HG03097 (cell line): ENCODE results near the gene EBF3.

Source experiments
- ATAC-seq: cut with Tn5 transposase; IDR thresholded peaks from one replicate; pipeline ENCODE4 v1.9.1; 2021; ENCODE audit not compliant: unreplicated experiment, low FRiP score

The EBF3 gene

DNA sequence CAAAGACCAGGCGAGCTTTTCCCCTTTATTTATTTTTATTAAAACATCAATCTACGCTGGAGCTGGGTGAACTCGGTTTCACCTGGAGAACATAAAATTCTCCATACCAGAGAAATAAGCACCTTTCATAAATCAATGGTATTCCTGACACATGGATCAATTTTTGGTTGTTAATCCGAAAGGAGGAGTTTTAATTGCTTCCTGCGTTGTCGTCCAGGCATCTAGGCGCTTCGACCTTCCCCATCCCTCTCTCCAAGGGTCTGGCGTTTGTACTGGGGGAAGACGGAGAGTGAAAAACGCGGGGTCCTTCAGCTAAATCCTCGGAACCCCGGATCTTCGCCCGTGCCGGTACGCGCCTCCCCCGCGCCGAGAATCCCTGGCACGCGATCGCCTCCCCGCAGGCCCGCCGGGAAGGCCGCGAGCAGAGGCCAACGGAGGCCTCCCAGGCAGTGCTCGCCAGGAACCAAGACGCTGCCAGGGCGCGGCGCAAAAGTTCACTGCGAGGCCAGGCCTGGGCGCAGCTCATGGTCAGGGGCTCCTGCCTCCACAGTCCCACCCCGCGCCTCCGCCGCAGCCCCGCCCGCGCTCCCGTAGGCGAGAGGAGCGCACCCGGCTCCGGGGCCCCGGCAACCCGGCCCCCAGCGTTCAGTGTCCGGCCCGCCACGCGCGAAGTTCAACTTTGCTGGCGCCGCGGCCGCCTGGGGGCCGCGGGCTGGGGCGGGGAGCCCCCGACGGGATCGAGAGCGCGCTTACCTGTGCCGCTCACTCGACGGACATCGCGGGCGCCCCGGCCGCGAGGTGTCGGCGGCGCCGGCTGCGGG, 8.3 kb upstream of the EBF3 start:
- ATAC-seq, result no peak

DNA sequence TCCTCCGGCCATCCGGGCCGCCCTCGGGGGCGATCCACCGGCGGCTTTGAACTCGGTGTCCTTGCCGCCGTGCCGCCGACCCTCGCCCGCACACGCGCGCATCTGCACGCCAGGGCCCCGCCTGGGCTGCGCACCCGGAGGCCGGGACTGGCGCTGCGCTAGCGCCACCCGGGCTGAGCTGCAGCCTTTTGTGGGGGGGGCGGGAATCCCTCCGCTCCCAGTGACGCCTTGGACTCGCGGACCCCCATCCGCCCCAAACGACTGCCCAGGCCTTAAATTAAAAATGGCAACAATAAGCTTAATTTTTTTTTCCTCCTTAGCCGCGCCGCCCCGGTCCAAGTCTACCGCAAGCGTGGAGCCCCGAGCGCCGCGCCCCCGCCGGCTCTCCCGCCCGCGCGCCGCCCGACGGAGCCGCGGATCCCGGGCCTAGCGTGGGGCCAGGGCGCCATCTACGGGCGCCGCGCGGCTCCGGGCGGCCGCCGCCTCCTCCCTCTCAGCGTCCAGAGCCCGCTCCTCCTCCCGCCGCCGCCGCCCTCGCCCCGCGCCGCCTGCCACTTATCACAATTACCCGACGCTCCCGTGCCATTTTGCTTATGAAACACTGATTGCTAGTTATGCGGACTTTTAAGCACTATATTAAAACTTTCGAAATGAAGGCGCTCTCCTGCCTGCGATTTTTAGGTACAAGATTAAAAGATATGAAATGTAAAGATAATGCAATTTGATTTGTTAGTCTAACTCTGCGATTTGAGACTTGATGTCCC, 7.5 kb upstream of the EBF3 start:
- ATAC-seq, result no peak

DNA sequence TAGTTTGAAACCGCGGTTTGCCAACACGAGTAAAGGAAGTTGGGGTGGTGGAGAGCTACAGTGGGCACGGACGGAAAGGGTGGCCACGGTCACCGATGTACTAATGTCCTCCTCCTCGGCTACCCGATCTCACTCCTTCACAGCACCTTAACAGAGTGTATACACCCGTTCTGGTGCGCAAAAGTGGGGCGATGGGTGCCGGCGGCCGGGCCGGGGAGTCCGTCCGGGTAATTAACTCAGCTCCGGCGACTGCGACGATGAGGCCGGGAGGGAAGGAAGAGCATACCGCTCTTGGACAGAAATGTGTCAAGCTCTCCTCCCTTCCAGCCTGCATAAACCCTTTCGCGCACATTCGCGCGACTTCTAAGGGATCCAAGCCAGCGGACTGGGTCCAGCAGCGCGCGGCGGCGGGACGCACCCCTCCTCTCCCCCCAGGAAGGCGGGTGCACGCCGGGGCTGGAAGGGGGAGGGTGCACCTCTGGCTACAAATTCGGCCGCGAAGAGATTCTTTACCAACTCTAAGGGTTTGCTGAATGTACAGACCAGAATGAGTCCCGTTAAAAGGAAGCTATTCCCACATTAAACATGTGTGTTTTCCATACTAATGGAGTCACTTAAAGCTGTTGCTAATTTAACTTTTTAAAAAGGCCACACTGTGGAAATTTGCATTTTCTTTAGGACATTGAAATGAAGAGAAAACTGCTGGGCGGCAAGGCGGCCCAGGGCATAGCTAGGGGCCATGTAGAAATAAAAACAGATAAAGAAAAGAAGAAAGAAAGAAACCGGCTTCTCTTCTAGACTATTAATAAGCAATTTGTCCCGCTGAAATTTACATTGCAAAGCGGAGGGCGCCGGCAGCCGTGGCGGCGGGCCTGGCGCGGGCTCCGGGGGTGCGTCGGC, 6.6 kb upstream of the EBF3 start:
- ATAC-seq, result no peak

DNA sequence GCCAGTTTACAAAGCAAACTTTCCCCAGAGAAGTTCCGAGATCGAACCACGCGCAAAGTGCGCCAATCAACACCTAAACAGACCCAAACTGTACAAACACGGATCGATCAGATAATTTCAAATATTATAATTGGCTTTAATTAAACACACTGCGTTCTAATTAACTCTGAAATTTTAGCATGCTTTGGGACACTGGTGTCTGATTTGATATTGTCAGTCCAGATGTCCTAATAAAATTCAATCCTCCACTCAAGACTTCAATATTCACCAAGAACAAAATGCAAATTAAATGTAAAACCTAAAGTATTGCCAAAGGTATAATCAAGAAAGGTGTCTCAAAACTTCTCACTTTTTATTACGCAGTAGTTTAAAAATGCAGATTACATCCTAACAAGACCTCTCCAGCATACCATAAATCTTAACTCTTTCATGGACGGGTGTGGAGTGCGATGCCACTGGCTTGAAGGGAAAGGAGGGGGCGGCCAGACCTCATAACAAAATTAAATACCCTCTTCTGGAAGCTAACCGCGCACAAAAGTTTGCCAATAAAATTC, 5.9 kb upstream of the EBF3 start:
- no peak for ATAC-seq

DNA sequence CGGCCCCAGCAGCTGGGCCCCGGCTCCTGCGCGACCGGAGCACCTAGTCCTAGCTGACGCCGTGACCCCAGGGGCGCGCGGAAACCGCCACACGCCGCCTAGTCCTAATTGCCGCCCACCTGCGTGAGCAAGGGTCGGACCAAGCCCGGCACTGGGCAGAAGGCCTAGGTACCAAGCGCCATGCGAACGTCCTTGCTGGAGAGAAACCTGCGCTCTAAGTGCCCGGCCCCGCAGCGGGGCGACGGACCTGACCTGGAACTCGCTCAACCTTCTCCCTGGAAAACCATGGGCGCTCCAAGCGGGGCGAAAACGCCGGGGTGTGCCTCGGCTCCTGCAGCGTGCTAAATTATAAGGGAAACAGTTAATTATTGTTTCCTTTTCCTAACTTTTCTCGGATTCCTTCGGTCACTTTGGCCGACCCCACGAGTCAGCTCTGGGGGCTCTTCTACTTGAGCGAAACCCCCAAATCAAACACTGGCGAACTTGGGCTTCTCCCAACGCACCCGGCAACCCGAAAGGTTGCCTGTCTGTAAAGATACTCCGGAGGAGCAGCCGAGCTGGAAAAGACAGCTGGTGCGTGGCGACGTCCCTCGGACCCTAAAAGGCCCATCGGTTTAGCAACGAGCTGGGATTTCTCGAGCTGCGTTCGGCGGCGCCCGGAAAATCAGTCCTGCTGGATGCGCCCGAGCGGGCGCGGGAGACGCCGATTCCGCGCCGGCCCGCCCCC, 5.3 kb upstream of the EBF3 start:
- no peak for ATAC-seq

DNA sequence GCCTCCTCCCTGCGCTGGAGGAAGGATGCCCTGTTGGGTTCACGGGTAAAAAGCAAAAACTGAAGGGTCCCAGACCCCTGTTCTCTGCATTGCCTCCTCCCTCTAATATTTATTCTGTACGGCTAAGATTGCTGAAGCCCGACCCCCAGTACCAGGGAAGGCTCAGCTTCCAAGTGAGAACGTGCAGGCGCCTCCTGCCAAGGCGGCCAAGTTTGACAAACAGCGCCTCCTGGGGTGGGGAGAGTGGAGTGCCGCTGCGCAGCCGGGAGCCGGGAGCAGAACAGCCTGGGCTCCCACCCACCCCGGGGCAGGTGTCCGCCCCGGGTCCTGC, 4.7 kb upstream of the EBF3 start:
- no peak for ATAC-seq

DNA sequence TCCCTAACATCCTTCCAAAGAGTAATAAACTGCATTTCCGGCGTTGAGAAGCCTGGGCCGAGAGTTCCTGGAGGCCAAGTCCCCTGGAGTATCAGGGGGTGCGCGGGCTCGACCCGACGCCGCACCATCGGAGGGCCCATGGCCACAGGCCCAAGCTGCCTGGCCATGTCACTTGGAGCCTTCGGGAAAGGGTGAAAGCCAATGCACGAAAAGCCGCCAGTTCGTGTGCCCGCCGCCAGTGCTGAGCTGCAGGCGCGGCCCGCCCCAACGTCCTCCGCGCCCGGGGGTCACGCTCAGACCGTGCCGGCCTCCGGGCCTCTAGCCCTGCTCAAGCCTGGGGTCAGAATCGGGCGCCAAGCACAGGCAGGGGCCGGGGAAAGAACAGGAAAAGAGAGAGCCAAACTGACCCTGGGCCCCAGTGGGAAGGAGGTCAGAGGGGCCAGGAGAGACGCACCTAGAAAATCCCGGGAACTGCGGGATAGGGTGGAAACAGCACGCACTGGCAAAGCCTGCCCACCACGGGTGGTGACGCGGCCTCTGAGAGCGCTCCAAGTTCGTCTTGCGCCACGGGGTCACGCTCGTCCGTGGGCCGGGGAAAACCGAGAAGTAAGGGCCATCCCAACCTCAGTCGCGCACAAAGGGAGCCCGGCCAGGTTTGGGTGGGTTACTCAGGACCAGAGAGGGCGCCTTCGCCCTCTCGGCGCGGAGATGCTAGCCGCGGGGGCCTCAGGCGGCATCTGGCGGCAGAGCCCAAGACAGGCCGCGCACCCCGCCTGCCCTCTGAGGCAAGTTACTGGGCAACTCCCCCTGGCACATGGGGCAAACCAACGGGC, 4.2 kb upstream of the EBF3 start:
- no peak for ATAC-seq

DNA sequence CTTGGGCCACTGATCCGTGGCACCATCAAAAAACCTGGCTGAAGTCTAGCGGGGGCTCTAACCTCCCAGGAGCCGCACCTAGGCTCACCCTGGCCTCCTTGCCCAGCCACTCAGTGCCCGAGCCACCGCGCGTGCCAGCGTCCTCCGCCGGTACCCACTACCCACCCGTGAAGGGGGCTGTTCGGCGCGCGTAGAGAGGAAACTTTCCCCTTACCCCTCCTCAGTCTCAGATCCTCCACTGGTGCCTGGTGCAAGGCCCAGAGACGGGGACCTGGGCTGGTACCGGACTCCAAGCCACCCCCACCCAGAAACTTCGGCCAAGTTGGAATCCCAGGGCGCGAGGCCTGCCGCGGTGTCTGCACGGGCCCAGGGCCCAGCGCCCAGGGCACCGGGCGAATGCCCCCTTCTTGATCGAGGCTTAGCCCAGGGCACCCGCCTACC, 3.5 kb upstream of the EBF3 start:
- ATAC-seq, result no peak

DNA sequence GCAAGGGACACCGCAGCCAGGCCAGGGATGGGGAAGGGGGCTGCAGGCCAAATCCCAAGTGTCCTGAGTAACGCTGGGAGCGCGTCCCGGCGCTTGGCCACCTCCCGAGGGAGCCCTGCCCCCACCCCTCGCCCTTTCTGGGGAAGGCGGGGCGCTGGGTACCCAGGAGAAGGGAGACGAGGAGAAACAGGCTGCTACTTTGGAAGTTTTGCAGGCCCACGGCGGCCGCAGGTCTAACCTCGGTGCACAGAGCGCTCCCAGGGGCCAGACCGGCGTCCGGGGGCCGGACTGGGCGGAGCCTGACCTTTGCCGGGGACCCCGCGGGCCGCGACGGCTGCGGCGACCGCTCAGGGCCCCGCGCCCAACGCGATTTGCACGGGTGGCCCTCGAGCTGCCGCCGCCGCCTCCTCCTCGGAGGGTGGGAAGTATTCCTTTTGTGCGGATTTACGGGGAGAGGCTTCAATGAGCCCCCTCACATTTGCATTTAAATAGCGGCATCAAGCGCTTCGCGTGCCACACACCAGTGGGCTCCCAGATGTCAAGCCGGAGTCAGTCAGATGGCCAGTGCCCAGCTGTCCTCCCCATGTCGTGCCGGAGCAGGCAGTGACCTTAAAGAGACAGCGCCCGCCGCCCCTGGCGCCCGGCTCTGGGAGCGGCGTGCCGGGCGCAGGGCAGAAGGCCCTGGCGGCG, 3.0 kb upstream of the EBF3 start:
- no peak for ATAC-seq

DNA sequence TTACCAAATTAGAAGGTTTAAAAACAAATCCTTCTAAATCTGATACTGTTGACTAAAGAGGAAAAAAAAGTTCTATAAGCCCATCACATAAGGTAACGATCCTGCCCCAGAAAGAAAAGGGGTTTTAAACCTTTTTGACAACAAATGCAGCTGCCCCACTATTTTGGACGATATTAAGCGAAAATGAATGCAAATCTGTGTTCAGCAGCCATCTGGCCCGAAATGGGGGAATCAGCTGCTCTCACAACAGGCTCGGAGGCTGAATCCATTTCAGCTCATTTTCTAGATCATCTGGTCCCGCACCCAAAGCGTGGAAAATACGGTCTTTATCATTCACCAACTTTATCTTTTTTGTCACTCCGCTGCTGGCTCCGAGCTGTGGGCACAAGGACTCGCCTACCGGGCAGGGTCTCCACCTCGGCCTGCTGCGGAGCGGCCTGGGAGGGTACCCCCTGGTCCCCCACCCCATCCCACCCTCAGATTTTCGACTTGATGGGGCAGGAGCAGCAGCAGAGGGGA, 2.4 kb upstream of the EBF3 start:
- ATAC-seq, result no peak

DNA sequence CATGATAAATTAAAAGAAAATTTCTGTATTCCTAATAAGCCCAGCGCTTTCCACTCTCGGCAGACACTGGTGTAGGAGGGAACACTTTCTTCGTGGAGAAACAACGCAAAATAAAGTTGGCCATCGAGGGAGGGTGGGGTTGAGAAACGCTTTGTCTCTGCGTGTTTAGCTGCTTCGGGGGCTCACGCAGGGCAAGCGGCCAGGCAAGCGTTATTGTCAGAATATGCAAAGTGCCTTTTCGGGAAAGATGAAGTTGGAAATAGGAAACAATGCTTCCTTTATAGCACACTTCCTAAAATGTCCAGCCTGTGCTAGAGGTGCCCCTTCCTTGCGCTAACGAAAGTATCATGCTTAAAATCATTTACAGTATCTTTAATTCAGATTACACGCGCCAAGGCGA, 1.9 kb upstream of the EBF3 start:
- no peak for ATAC-seq

DNA sequence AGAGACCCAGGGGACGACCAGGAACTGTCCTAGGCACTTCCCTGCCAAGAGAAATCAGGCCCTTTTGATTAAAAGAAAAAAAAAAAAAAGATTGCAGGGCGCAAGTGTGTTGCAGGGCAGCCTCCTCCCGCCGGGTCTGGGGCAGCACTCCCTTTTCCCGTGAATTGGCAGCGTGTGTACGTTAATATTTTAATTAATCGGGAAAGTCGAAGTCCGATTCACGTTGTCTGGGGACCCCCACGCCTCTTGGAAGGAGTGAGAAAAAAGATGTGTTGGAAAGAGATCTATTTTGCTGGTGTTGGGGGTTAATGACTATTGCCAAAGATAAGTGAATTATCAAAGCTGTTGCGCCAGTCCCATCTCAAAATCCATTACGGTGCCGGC, 1.3 kb upstream of the EBF3 start:
- ATAC-seq, result no peak

DNA sequence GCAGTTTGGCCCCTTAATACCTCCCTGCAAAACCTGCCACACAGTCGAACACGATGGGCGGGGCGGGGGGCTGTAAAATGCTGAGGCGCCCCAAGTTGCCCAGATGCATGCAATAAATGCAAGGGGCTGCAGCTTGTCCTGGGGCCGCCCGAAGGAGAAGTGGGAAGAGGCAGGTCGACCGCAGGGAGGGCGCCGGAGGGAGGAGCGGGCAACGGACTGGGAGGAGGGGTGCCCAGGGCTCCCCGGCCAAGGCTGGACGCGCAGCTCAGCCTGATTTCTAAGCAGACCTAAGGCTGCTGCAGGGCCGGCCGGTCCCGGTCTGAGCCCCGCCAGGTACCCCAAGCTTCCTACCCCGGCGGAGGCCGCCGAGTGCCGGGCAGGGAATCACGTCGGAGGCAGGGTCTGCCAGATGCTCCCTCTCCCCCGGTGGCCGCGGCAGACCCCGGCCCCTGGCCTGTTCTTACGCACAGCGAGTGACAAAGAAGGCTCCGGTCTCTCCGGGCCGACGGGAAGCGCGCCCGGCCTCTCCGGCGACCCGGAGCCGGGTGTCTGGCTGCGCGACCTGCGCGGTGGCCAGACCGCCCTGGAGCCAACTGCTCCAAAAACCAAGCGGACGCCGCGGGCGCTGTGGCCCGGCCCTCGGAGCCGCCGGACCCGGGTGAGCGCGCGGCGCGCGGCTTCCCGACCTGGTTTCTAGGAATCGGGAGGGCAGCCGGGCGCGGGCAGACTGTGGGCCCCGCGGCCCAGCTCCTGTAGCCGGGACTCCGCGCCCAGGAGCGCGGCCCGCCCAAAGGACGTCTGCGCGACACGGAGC, 744 bp upstream of the EBF3 start:
- ATAC-seq, result no peak

DNA sequence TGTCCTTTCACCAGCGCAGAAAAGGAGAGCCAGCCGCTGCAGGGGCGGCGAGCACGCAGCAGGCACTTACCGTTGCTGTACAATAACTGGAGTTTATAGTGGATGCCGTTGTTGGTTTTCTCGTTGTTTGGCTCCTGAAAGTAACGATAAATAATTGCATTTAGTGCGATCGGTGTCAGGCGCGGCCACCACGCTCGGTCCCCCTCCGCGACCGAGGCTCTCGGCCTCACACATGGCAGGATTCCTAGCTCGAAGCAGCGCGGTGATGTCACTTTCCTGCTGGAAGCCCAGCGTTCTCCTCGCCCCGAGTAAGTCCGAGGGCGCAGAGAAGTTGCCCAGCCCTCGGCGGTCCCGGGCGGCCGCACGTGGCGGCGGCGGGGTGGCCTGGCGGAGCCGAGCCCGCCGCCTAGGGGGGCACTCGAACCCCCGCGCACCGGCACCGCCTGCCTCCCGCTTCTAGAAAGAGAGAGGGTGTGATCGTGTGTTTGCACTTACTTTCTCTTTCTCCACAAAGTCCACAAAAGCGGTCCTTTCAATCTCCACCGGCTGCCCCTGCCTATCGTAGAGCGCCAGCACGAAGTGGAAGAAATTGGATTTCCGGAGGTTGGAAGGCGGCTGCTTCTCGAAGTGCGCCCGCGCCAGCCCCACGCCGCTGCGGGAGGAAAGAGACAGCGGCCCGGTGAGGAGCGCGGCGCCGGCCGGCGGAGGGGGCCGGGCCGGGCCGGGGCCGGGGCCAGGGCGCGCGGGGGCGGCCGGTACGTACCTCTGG, 1.0 kb downstream of the EBF3 start:
- ATAC-seq, result no peak

DNA sequence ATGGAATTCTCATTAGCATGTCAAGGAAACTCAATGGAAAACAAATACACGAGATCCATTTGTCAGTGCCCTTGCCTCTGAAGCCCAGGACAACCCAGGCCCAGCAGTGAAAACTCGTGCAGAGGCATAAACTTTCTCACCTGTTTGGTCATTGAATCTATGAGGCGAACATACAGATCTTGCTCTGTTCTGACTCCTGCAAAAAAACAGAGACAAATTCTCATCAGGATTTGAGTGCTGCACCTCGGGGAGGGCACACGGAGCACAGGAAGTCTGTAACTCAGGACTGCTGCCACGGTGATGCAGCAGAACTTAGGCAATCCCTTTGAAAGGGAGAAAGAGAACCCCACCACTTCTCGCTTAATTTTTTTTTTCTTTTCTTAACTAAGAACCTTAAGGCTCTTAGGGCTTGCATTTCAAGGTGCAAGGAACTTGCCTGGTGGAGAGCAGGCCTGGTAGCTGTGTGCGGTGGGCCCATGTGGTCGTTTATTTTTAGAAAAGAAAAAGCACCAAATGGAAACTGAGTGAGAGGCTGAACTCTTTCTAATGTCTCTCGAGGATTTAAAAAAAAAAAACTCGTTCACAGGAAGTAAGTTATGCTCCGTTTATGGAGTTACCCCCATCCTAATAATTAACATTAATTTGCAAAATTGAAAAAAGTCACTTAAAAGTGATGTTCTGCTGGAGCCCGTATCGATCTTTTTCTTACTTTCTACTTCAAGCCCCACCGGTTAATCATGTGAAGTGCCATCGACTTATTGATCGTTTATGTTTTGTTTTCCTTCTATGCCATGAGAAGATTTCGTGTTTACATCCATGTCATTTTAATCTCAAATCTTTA, 1.8 kb downstream of the EBF3 start:
- ATAC-seq, result no peak

DNA sequence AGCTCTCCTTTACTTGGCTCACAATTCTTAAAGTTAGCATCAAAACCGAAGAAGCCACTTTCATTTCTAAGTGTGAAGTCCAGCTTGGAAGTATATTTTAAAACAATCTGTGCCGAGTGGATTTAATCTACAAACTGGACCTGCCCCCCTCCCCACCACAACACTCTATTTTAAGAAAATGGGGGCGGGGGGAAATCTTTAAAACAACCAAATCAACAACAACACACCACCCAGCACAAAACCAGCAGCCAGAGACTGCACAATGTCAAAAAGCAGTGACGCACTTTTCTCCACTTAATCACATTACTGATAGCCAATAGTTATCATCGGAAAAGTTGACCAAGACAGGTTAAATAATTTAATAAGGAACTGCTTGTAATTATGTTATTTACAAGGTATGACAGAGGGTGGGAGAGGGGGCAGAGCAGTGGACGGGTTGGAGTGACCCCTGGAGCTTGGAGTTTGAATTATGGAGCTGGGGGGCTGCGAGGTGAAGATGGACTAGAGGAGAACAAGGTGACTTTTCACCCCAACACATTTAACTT, 2.8 kb downstream of the EBF3 start:
- no peak for ATAC-seq
